Mesenteric fat pad (tissue), 1 donor: ENCODE measurements around the gene OR10G2. TPM values are rescaled to one million over a fixed set of nuclear protein-coding genes. Genes with fewer than 3 reads are reported as not detected.
"Not testable (repeated sequence)": the region's sequence is repeated elsewhere in the genome, so short reads cannot be mapped to it uniquely, and the experiment has no call there.

Experiments used
- DNase-seq: peaks from one replicate; pipeline ENCODE4 v3.0.0-alpha.2; 2020; ENCODE audit warnings: low spot score
- long read RNA-seq: library from polyadenylated mRNA; unstranded; transcript quantifications from one replicate; pipeline ENCODE4 v2.0.0, GENCODE V29; 2020
- total RNA-seq: library from RNA; stranded (reverse); fragmentation: NEBNext Ultra II Directional; extraction: Animal tissue kit (Norgen Biotek cat#: 25700); gene quantifications from one replicate; pipeline ENCODE4 v1.2.1, GENCODE V29; 2021
- donor health status: DM: yes; HTN: yes; CAD: no.

The OR10G2 gene
- not detected for total RNA-seq
- long read RNA-seq, result 0 reads

DNA sequence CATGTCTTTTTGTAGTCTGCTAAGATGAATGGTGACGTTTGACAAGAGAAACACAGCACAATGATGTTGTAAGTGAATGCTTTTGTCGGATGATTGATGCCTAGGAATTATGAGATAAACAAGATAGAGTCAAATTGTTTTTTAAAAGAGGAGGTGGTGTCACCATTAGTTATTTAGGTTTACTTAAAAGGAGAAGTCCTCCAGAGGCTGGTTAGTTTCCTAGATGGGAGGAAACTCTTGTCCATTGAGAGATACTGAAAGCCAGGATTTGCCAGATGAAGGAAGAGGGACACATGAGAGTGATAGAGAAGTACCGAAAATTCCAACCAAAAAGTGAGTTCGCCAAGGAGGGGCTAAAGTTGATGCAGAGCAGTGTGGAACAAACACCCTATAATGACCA, at the start of gene OR10G2:
Gene OR10G2 (minus strand): TSS at position 101 of the 400 bp plus-strand sequence. CDS start 98 bp downstream, at position 3.
- no peak for DNase-seq

DNA sequence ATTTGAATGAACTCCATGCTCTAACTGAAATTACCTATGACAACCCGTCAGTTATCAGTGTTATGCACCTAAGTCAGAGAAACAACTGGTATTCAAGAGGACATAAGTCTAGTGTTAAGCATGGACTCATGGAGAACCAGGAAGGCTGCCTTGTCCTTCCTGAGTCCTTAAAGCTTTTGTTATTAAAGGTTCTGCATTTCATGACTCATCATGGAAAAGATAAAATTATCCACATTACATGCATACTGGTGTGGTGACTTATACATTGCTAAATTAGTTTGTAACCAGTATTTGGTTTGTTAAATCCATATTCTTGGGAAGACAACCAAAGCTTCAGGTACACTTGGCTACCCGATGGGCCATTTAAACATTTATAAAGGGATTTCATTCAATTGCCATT, 45.3 kb upstream of the OR10G2 start:
- DNase-seq, result no peak

GRCh38 chr14:21675566-21675965, 40.8 kb upstream of the OR10G2 start:
- no peak for DNase-seq

GRCh38 chr14:21673718-21674117, 39.0 kb upstream of the OR10G2 start, which contains the start of gene OR4E1:
Gene OR4E1 (minus strand): TSS chr14:21673818. CDS start chr14:21670935, 2,883 bp downstream.
- DNase-seq, result no peak

GRCh38 chr14:21672116-21672515, 37.4 kb upstream of the OR10G2 start:
- DNase-seq, result no peak

GRCh38 chr14:21671371-21671770, 36.6 kb upstream of the OR10G2 start:
- no peak for DNase-seq

- DNase-seq, result no peak
These were observed 34.5 kb upstream of the OR10G2 start for GRCh38 chr14:21669284-21669683.

- no peak for DNase-seq
These were observed 33.6 kb upstream of the OR10G2 start for GRCh38 chr14:21668377-21668776.

DNA sequence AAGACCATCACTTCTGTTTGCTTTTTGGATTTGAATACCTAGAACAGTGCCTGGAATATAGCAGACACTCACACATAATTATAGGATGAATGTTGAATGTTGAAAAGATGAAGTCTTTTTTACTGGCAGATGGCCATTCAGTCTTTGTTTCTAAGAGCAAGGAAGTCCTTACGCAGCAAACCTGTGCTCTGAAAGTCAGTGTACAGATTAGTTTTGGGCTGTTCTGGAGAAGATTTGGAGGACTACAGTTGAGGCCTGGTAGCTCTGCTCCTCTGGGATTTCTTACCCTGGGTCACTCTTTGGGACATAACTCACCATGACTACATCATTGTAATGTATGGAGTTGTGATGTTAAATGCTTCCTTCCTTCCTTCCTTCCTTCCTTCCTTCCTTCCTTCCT, 22.2 kb upstream of the OR10G2 start:
- no peak for DNase-seq

- DNase-seq, result no peak
These were observed 19.5 kb upstream of the OR10G2 start for GRCh38 chr14:21654215-21654614.

- no peak for DNase-seq
These were observed 18.7 kb upstream of the OR10G2 start, which contains the start of gene OR4E2 for GRCh38 chr14:21653331-21653885. Gene OR4E2 (plus strand): TSS chr14:21653835. CDS start chr14:21665083, 11,248 bp downstream.

DNA sequence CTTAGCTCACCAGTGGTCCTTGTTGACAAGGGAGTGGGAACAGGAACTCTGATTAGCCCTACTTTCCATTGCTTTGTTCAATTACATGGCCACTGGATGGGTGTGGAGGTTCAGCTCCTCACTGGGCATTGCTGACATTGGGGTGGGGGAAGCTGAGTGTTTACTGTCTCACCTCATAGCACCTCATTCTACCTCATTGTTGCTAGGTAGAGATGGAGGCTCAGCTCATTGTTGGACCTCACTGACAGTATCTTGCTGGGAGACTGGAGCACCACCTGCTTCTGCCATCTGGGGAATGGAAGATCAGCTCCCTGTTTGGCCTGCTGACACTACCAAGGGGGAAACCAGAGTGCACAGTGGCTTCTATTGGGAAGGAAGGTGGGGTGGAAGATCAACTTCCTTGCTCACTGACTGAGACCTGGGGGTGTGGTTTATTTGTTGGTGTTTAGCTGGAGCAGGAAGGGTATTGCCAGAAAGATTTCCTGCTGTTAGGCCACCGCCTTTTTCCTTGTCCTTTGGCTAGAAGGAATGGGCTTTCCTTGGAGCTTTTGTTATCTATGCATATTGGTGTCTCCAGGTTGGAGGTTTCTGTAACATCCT, 17.6 kb upstream of the OR10G2 start:
- DNase-seq, result no peak

- no peak for DNase-seq
These were observed 12.6 kb upstream of the OR10G2 start for GRCh38 chr14:21647380-21647779.

DNA sequence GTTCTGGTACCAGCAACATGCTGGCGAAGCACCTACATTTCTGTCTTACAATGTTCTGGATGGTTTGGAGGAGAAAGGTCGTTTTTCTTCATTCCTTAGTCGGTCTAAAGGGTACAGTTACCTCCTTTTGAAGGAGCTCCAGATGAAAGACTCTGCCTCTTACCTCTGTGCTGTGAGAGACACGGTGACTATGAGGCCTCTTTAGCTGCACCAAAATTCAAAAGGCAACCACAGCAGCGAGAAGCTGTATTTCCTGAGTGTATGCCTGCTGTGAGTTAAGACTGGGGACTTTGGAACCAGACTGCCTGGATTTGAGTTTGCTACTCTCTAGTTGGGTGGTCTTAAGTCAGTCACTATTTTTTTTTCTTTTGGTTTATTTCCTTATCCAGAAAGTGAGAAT, 8.7 kb upstream of the OR10G2 start:
- no peak for DNase-seq

DNA sequence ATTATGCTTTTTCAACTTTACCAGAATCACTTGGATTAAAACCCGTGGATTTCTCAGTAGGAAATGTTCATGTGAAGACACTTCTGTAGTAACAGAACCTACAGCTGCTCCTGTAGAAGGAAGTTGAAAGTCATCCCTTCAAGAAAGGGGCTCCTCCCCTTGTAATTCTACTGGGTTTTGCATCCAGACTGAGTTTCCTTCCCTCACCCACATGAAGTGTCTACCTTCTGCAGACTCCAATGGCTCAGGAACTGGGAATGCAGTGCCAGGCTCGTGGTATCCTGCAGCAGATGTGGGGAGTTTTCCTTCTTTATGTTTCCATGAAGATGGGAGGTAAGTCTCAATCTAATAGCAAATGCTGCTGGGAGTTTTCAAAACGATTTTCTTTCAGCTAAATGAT, 7.9 kb upstream of the OR10G2 start:
- no peak for DNase-seq

GRCh38 chr14:21631084-21631483, 3.7 kb downstream of the OR10G2 start:
- DNase-seq, result no peak

- not testable (repeated sequence) for DNase-seq
These were observed 4.2 kb downstream of the OR10G2 start for GRCh38 chr14:21630503-21630902.

GRCh38 chr14:21626491-21627230, 8.1 kb downstream of the OR10G2 start:
- no peak for DNase-seq

DNA sequence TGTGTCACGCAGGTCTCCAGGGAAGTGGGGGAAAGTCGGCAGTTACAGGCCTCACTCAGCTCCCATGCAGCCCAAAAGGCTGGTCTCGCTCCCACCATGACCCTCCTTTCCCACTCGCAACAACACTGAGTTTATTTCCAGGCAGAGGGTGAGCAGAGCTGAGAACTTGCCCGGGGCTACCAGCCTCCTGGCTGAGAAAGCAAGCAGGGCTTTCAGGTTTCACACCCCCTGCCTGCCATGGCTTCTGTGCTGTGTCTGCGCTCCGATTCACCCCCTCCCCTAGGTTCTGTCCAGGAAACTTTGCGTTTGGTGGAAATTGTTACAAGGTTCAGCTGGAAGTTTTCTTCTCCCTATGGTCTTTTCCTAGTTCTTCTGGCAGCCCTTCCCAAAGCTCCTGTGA, 17.1 kb downstream of the OR10G2 start:
- DNase-seq, result no peak

- DNase-seq, result no peak
These were observed 20.5 kb downstream of the OR10G2 start for GRCh38 chr14:21614240-21614639.

- no peak for DNase-seq
These were observed 22.4 kb downstream of the OR10G2 start for GRCh38 chr14:21612324-21612723.

DNA sequence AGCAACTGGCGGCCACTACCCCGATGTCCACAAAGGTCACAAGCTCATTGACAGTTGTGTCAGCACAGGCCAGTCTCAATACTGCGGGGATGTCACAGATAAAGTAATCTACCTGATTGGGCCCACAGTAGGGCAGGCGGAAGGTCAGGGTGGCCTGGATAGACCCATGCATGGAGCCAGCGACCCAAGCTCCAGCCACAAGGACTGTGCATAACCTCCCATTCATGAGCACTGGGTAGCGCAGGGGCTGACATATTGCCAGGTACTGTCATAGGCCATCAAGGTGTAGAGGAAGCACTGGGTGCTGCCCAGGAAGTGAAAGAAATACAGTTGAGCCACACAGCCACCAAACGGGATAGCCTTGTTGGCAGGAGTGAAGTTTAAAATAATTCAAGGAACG, 32.6 kb downstream of the OR10G2 start:
- DNase-seq, result not testable (repeated sequence)
